GM12873 (cell line): ENCODE measurements around the gene ELL.

ENCODE experiments used
- CTCF ChIP-seq: IDR thresholded peaks from 2 replicates; pipeline ENCODE4 v1.5.1; 2012; ENCODE audit warnings: low read depth, mild to moderate bottlenecking, moderate library complexity, low read length, control low read depth; ENCODE audit not compliant: insufficient read depth; ENCODE audit errors: missing control alignments

ELL gene

GRCh38 chr19:18539372-18539771, 17.5 kb upstream of the ELL start:
- no peak for TF ChIP-seq CTCF

GRCh38 chr19:18538115-18538514, 16.2 kb upstream of the ELL start:
- no peak for TF ChIP-seq CTCF

- TF ChIP-seq CTCF = no peak
Measured at GRCh38 chr19:18537431-18537830, 15.6 kb upstream of the ELL start.

GRCh38 chr19:18536475-18536874, 14.6 kb upstream of the ELL start:
- TF ChIP-seq CTCF = no peak

GRCh38 chr19:18533058-18533457, 11.2 kb upstream of the ELL start:
- no peak for TF ChIP-seq CTCF

GRCh38 chr19:18532168-18532890, 10.5 kb upstream of the ELL start:
- TF ChIP-seq CTCF = no peak

- TF ChIP-seq CTCF = no peak
Measured at GRCh38 chr19:18531485-18531884, 9.6 kb upstream of the ELL start.

- no peak for TF ChIP-seq CTCF
Measured at GRCh38 chr19:18529782-18530181, 7.9 kb upstream of the ELL start.
